B cell (primary cell): ENCODE data around the gene CCDC57. TPM values are rescaled to one million over a fixed set of nuclear protein-coding genes. Genes with fewer than 3 reads are reported as not detected.

Experiments
- ATAC-seq: fragments of 200-7000 bp; cut with Tn5 transposase; one replicate; pipeline ENCODE4 v1.10.0; 2021; ENCODE audit warnings: low read depth, mild to moderate bottlenecking, moderate number of reproducible peaks, moderate library complexity
- CTCF ChIA-PET: fragments of 350-600 bp; sonication (Branson Sonifier 250); formaldehyde crosslinking; loops from one replicate; lab custom pipeline; 2021; ENCODE audit warnings: antibody characterized with exemption, inconsistent platforms; lab: Charles Lee
- POLR2A ChIA-PET: fragments of 350-600 bp; sonication (Branson Sonifier 250); formaldehyde crosslinking; loops from one replicate; lab custom pipeline; 2021; ENCODE audit warnings: antibody characterized with exemption; lab: Charles Lee
- DNase-seq: peaks from one replicate; pipeline ENCODE4 v3.0.0; 2013
- H2AFZ ChIP-seq: 2 replicates; pipeline ENCODE4 v1.6.1; 2012; ENCODE audit warnings: mild to moderate bottlenecking, low read depth, low read length; ENCODE audit not compliant: insufficient read depth, poor library complexity, severe bottlenecking
- H3K27ac ChIP-seq, 2 donors: 1 replicate in 1 of 2; 2 replicates in 1 of 2; pipeline ENCODE4 v1.5.1; 2012 to 2013; ENCODE audit warnings: low read length in 2 of 2, mild to moderate bottlenecking in 2 of 2, moderate library complexity in 1 of 2
- H3K27me3 ChIP-seq, 4 experiments: fragments of 200-600 bp in 1 of 4; sonication (generic) in 1 of 4; replicated peaks in 1 of 4; 1 replicate in 2 of 4; 2 replicates in 2 of 4; pipeline versions ENCODE4 v1.6.1 to v1.7.0; 2013 to 2016; ENCODE audit warnings: low read length in 3 of 4, mild to moderate bottlenecking in 2 of 4, mixed read lengths in 1 of 4, moderate library complexity in 1 of 4; ENCODE audit not compliant: insufficient read depth in 4 of 4, control insufficient read depth in 3 of 4; ENCODE audit errors: control extremely low read depth in 1 of 4
- H3K36me3 ChIP-seq, 2 experiments: replicated peaks in 1 of 2; 1 replicate in 1 of 2; 2 replicates in 1 of 2; pipeline versions ENCODE4 v1.6.1 to v1.7.1; 2013; ENCODE audit warnings: low read length in 1 of 2; ENCODE audit not compliant: insufficient read depth in 2 of 2, control insufficient read depth in 1 of 2; ENCODE audit errors: control extremely low read depth in 1 of 2, extremely low read depth in 1 of 2
- H3K4me1 ChIP-seq, 2 donors: fragments of 200-600 bp in 1 of 2; sonication (generic) in 1 of 2; 1 replicate in 1 of 2; 2 replicates in 1 of 2; pipeline versions ENCODE4 v1.5.1 to v1.6.1; 2013 to 2017; ENCODE audit warnings: low read length in 2 of 2; ENCODE audit not compliant: control insufficient read depth in 2 of 2, insufficient read depth in 2 of 2
- H3K4me2 ChIP-seq: replicated peaks from 2 replicates; pipeline ENCODE3; 2012; ENCODE audit warnings: mild to moderate bottlenecking, low read depth, low read length; ENCODE audit not compliant: poor library complexity, severe bottlenecking
- H3K4me3 ChIP-seq, 5 experiments: fragments of 200-600 bp in 1 of 5; sonication (generic) in 1 of 5; 1 replicate in 3 of 5; 2 replicates in 2 of 5; pipeline versions ENCODE4 v1.5.1 to v1.7.0; 2011 to 2016; ENCODE audit warnings: low read length in 4 of 5, mild to moderate bottlenecking in 4 of 5, low read depth in 2 of 5, control low read depth in 1 of 5, moderate library complexity in 1 of 5; ENCODE audit not compliant: insufficient read depth in 1 of 5; ENCODE audit errors: control extremely low read depth in 1 of 5, extremely low read depth in 1 of 5
- H3K79me2 ChIP-seq: fragments of 200-600 bp; sonication (generic); one replicate; pipeline ENCODE4 v1.6.0; 2016; ENCODE audit warnings: low read length; ENCODE audit not compliant: control insufficient read depth, insufficient read depth
- H3K9ac ChIP-seq: fragments of 200-600 bp; sonication (generic); 2 replicates; pipeline ENCODE4 v1.6.1; 2017; ENCODE audit warnings: mild to moderate bottlenecking, low read length, moderate library complexity
- H3K9me3 ChIP-seq, 3 donors: one replicate each; pipeline versions ENCODE4 v1.6.1 to v1.7.1; 2013; ENCODE audit warnings: low read length in 2 of 3; ENCODE audit not compliant: control insufficient read depth in 2 of 3, insufficient read depth in 1 of 3; ENCODE audit errors: control extremely low read depth in 1 of 3
- H4K20me1 ChIP-seq: 2 replicates; pipeline ENCODE4 v1.6.0; 2012; ENCODE audit warnings: mild to moderate bottlenecking, low read length; ENCODE audit not compliant: insufficient read depth, control insufficient read depth, poor library complexity, severe bottlenecking
- H3K27ac Mint-ChIP-seq: one replicate; pipeline ENCODE4 v1.8.0; 2021; ENCODE audit warnings: mixed read lengths
- H3K27me3 Mint-ChIP-seq: one replicate; pipeline ENCODE4 v1.8.0; 2021; ENCODE audit warnings: mixed read lengths
- H3K4me1 Mint-ChIP-seq: one replicate; pipeline ENCODE4 v1.8.0; 2021; ENCODE audit warnings: mixed read lengths
- H3K4me3 Mint-ChIP-seq: one replicate; pipeline ENCODE4 v1.8.0; 2021; ENCODE audit warnings: mixed read lengths
- H3K9me3 Mint-ChIP-seq: one replicate; pipeline ENCODE4 v1.8.0; 2022; ENCODE audit warnings: mixed read lengths; ENCODE audit not compliant: insufficient read depth
- EZH2 ChIP-seq: IDR thresholded peaks from 2 replicates; pipeline ENCODE4 v1.6.1; 2012; ENCODE audit warnings: borderline replicate concordance, low read depth, mild to moderate bottlenecking, moderate library complexity, low read length; ENCODE audit not compliant: insufficient read depth, poor library complexity, severe bottlenecking
- WGBS: methylation state at CpG from one replicate; pipeline ENCODE4 v1.1.5; 2013; ENCODE audit warnings: missing lambda C conversion rate; ENCODE audit not compliant: insufficient coverage; 5-methylcytosine and 5-hydroxymethylcytosine counted together
- intact Hi-C: fragments of 100-400 bp; cut with micrococcal nuclease; formaldehyde crosslinking; loops from one replicate; pipeline ENCODE4 v1.10.0; 2022
- polyA plus RNA-seq: library from polyadenylated mRNA; depleted of rRNA; stranded (reverse); fragments of >200 nt; gene quantifications from 2 replicates; pipeline ENCODE4 v1.2.3, GENCODE V29; 2012
- total RNA-seq, 2 donors: library from RNA; stranded (reverse); fragments of 120-200 nt in 1 of 2; gene quantifications; 1 replicate in 1 of 2; 2 replicates in 1 of 2; pipeline versions ENCODE4 v1.2.3 to v1.2.4, GENCODE V29; 2013 to 2022
- TF ChIP-seq, protein P1 (sequence below): fragments of 200-600 bp; IDR thresholded peaks from one replicate; pipeline ENCODE4 v1.8.0; 2022; ENCODE audit warnings: antibody characterized with exemption, mild to moderate bottlenecking

Gene CCDC57
- total and polyA plus RNA-seq, 2 donors (not counting 1 experiment from before 2014, with no cell fraction given) = 49.7 to 67.2 TPM

DNA sequence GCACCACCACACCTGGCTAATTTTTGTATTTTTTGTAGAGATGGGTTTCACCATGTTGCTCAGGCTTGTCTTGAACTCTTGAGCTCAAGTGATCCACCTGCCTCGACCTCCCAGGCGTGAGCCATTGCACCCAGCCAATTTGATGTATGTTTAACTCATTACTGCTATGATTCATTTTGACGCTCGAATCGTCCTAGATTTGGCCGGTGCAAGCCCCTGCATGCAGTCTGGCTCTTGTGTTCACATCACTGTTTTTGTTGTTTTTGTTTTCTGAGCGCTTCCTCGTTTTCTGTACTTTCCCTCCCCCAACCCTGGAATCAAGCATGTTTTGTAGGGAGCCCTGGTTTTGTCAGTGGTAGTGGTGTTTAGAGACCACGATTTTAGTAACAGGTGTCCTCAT lies 139.2 kb downstream of the CCDC57 start:
- CTCF ChIA-PET = no interaction called here

DNA sequence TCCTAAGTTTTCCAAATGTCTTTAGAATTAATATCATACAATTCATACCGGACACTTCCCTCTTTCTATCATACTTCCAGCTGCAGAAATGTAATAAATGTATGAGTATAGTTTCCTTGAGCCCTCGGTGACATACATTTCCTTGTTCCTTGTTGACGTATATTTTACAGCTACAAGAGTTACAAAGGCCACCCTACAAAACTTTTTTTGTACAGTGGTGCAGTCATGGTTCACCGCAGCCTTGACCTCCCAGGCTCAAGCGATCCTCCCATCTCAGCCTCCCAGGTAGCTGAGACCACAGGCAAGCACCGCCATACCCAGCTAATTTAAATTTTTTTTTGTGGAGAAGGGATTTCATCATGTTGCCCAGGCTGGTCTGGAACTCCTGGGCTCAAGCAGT lies 139.8 kb downstream of the CCDC57 start:
- Histone ChIP-seq H3K27ac (no peak overlapping the region), H3K9ac (no peak overlapping the region), H3K4me2 (no peak overlapping the region), H3K79me2 (no peaks in the 10 kb centered on the region), H3K27me3 (no peaks in the 10 kb centered on the region), H3K4me1 (no peaks in the 10 kb centered on the region), H4K20me1 (no peaks in the 10 kb centered on the region), H2AFZ (no peak overlapping the region), H3K36me3 (no peaks in the 10 kb centered on the region), H3K9me3 (no peaks in the 10 kb centered on the region), H3K4me3 (no peak overlapping the region)
- DNase-seq = no peak
- ChIA-PET CTCF (no interaction called here), POLR2A (no interaction called here)
- no CpG with 5 or more reads among the region's 6 CpGs for whole genome bisulfite sequencing
- no peak overlapping the region for H3K27ac Mint-ChIP-seq
- no peaks in the 10 kb centered on the region for H3K27me3 Mint-ChIP-seq
- ATAC-seq = no peak
- H3K4me3 Mint-ChIP-seq = no peak overlapping the region
- H3K9me3 Mint-ChIP-seq = no peaks in the 10 kb centered on the region
- H3K4me1 Mint-ChIP-seq = no peaks in the 10 kb centered on the region
- intact Hi-C loops = no loop called here
- TF ChIP-seq EZH2 = no peak
- TF ChIP-seq, protein P1, sequence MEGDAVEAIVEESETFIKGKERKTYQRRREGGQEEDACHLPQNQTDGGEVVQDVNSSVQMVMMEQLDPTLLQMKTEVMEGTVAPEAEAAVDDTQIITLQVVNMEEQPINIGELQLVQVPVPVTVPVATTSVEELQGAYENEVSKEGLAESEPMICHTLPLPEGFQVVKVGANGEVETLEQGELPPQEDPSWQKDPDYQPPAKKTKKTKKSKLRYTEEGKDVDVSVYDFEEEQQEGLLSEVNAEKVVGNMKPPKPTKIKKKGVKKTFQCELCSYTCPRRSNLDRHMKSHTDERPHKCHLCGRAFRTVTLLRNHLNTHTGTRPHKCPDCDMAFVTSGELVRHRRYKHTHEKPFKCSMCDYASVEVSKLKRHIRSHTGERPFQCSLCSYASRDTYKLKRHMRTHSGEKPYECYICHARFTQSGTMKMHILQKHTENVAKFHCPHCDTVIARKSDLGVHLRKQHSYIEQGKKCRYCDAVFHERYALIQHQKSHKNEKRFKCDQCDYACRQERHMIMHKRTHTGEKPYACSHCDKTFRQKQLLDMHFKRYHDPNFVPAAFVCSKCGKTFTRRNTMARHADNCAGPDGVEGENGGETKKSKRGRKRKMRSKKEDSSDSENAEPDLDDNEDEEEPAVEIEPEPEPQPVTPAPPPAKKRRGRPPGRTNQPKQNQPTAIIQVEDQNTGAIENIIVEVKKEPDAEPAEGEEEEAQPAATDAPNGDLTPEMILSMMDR = no peak

More for the DNA sequence above, 139.2 kb downstream of the CCDC57 start:
- no peak for ATAC-seq
- no peak overlapping the region for H3K4me3 ChIP-seq
- no peak overlapping the region for H3K4me2 ChIP-seq
- POLR2A ChIA-PET = no interaction called here
- no peak overlapping the region for H2AFZ ChIP-seq
- H3K27me3 ChIP-seq = no peaks in the 10 kb centered on the region
- H3K79me2 ChIP-seq = no peaks in the 10 kb centered on the region
- TF ChIP-seq, protein P1 = no peak
- 89% methylated on average over 3 of the region's 9 CpGs for WGBS
- no peak overlapping the region for H3K27ac Mint-ChIP-seq
- H3K27me3 Mint-ChIP-seq = no peaks in the 10 kb centered on the region
- DNase-seq = no peak
- no peak overlapping the region for H3K9ac ChIP-seq
- H3K4me3 Mint-ChIP-seq = no peak overlapping the region
- no peaks in the 10 kb centered on the region for H3K9me3 Mint-ChIP-seq
- no peaks in the 10 kb centered on the region for H3K4me1 ChIP-seq
- no peaks in the 10 kb centered on the region for H3K9me3 ChIP-seq
- no peaks in the 10 kb centered on the region for H3K4me1 Mint-ChIP-seq
- intact Hi-C loops = no loop called here
- H3K36me3 ChIP-seq = no peaks in the 10 kb centered on the region
- no peaks in the 10 kb centered on the region for H4K20me1 ChIP-seq
- H3K27ac ChIP-seq = no peak overlapping the region
